Measurements from ENCODE around the gene CAB39L.

CAB39L gene

GRCh38 chr13:49464621-49465325, 20.9 kb upstream of the CAB39L start:
- H3K79me2 ChIP-seq (ENCODE audit: insufficient read depth, low read length), result no peaks in the 10 kb centered on the region
- no peaks in the 10 kb centered on the region for H3K9me2 ChIP-seq (replicated peaks; ENCODE audit: low read depth, low read length)
- no peaks in the 10 kb centered on the region for H3K27me3 ChIP-seq (ENCODE audit: insufficient read depth, low read length, poor library complexity, severe bottlenecking)
- no peak overlapping the region for H3K4me3 ChIP-seq (ENCODE audit: low read length, poor library complexity, severe bottlenecking)
- peaks cover 48% of the 10 kb centered on the region for H3K36me3 ChIP-seq (ENCODE audit: insufficient read depth, low read length)
- H4K20me1 ChIP-seq (ENCODE audit: insufficient read depth, low read length, poor library complexity, severe bottlenecking), result no peaks in the 10 kb centered on the region
- H2AFZ ChIP-seq (ENCODE audit: low read length), result no peak overlapping the region
- TF ChIP-seq CTCF (conservative IDR thresholded peaks at IDR 0.05; ENCODE audit: low read length), result no peak
- no peak for TF ChIP-seq EZH2phosphoT487 (IDR thresholded peaks at IDR 0.05; ENCODE audit: borderline replicate concordance)
- H3K4me2 ChIP-seq (ENCODE audit: low read depth, low read length, poor library complexity, severe bottlenecking), result no peak overlapping the region
- H3K9me3 ChIP-seq (ENCODE audit: insufficient read depth, low read depth, low read length), result peaks cover 8% of the 10 kb centered on the region; the same call in 1 of the 2 replicates
- no peak overlapping the region for H3K9ac ChIP-seq (ENCODE audit: low read depth, low read length, poor library complexity, severe bottlenecking)
- no peaks in the 10 kb centered on the region for H3F3A ChIP-seq (ENCODE audit: low read depth)
- H3K4me1 ChIP-seq (ENCODE audit: insufficient read depth, low read length, poor library complexity, severe bottlenecking), result no peaks in the 10 kb centered on the region

GRCh38 chr13:49464085-49464484, 20.2 kb upstream of the CAB39L start:
- Histone ChIP-seq H3K36me3 (ENCODE audit: insufficient read depth, low read length) (peaks cover 46% of the 10 kb centered on the region), H3K4me3 (ENCODE audit: low read length, poor library complexity, severe bottlenecking) (no peak overlapping the region)
- TF ChIP-seq EZH2phosphoT487 (IDR thresholded peaks at IDR 0.05; ENCODE audit: borderline replicate concordance) (no peak), CTCF (conservative IDR thresholded peaks at IDR 0.05; ENCODE audit: low read length) (no peak)

GRCh38 chr13:49459580-49459979, 15.7 kb upstream of the CAB39L start:
- Histone ChIP-seq H3K9ac (ENCODE audit: low read depth, low read length, poor library complexity, severe bottlenecking) (no peak overlapping the region), H3K9me3 (ENCODE audit: insufficient read depth, low read depth, low read length) (peaks cover 8% of the 10 kb centered on the region; the same call in 1 of the 2 replicates), H2AFZ (ENCODE audit: low read length) (no peak overlapping the region), H3K4me3 (ENCODE audit: low read length, poor library complexity, severe bottlenecking) (no peak overlapping the region), H3K4me2 (ENCODE audit: low read depth, low read length, poor library complexity, severe bottlenecking) (no peak overlapping the region), H3K79me2 (ENCODE audit: insufficient read depth, low read length) (no peaks in the 10 kb centered on the region), H3K4me1 (ENCODE audit: insufficient read depth, low read length, poor library complexity, severe bottlenecking) (peaks cover 7% of the 10 kb centered on the region), H3K9me2 (replicated peaks; ENCODE audit: low read depth, low read length) (no peaks in the 10 kb centered on the region), H3F3A (ENCODE audit: low read depth) (no peaks in the 10 kb centered on the region), H4K20me1 (ENCODE audit: insufficient read depth, low read length, poor library complexity, severe bottlenecking) (no peaks in the 10 kb centered on the region), H3K27me3 (ENCODE audit: insufficient read depth, low read length, poor library complexity, severe bottlenecking) (no peaks in the 10 kb centered on the region), H3K36me3 (ENCODE audit: insufficient read depth, low read length) (peaks cover 33% of the 10 kb centered on the region)
- TF ChIP-seq EZH2phosphoT487 (IDR thresholded peaks at IDR 0.05; ENCODE audit: borderline replicate concordance) (no peak), CTCF (conservative IDR thresholded peaks at IDR 0.05; ENCODE audit: low read length) (no peak)

More at GRCh38 chr13:49464085-49464484, 20.2 kb upstream of the CAB39L start:
- Histone ChIP-seq H3K4me1 (ENCODE audit: insufficient read depth, low read length, poor library complexity, severe bottlenecking) (no peaks in the 10 kb centered on the region), H4K20me1 (ENCODE audit: insufficient read depth, low read length, poor library complexity, severe bottlenecking) (no peaks in the 10 kb centered on the region), H2AFZ (ENCODE audit: low read length) (no peak overlapping the region), H3K27me3 (ENCODE audit: insufficient read depth, low read length, poor library complexity, severe bottlenecking) (no peaks in the 10 kb centered on the region), H3F3A (ENCODE audit: low read depth) (no peaks in the 10 kb centered on the region), H3K9me2 (replicated peaks; ENCODE audit: low read depth, low read length) (no peaks in the 10 kb centered on the region), H3K9me3 (ENCODE audit: insufficient read depth, low read depth, low read length) (peaks cover 8% of the 10 kb centered on the region; the same call in 1 of the 2 replicates), H3K4me2 (ENCODE audit: low read depth, low read length, poor library complexity, severe bottlenecking) (no peak overlapping the region), H3K9ac (ENCODE audit: low read depth, low read length, poor library complexity, severe bottlenecking) (no peak overlapping the region), H3K79me2 (ENCODE audit: insufficient read depth, low read length) (no peaks in the 10 kb centered on the region)
